Prostate gland (tissue), 2 donors: ENCODE measurements around the gene TMEM35B.

Source experiments
- CTCF ChIP-seq, 4 experiments: fragments of 200-600 bp in 2 of 4; fragments of 450-650 bp in 2 of 4; sonication (generic) in 2 of 4; IDR thresholded peaks; 1 replicate in 3 of 4; 2 replicates in 1 of 4; pipeline ENCODE4 v1.5.1; 2016 to 2019; ENCODE audit warnings: antibody characterized with exemption in 4 of 4, mild to moderate bottlenecking in 2 of 4, moderate library complexity in 2 of 4
- POLR2A ChIP-seq: fragments of 450-650 bp; IDR thresholded peaks from one replicate; pipeline ENCODE4 v1.6.1; 2016; ENCODE audit warnings: antibody characterized with exemption, mild to moderate bottlenecking
- POLR2AphosphoS5 ChIP-seq: sonication (generic); formaldehyde crosslinking; IDR thresholded peaks from one replicate; pipeline ENCODE4 v1.6.1; 2017; ENCODE audit warnings: antibody characterized with exemption

GRCh38 chr1:35001743-35002142, 16.6 kb upstream of the TMEM35B start:
- TF ChIP-seq CTCF (IDR thresholded peaks at IDR 0.05) (no peak), POLR2AphosphoS5 (no peak), POLR2A (no peak)
